Hepatocyte (in vitro differentiated cells): Measurements from ENCODE around the gene TUBGCP2. TPM values are rescaled to one million over a fixed set of nuclear protein-coding genes. Genes with fewer than 3 reads are reported as not detected.

Experiments used
- DNase-seq: peaks from one replicate; pipeline ENCODE4 v3.0.0-alpha.2; 2016; ENCODE audit warnings: low spot score
- H2AFZ ChIP-seq: fragments of 200-600 bp; sonication (generic); 2 replicates; pipeline ENCODE4 v1.6.0; 2016; ENCODE audit warnings: antibody characterized with exemption, mild to moderate bottlenecking
- H3K27ac ChIP-seq: fragments of 200-600 bp; sonication (generic); 2 replicates; pipeline ENCODE4 v1.5.1; 2016; ENCODE audit warnings: mild to moderate bottlenecking
- H3K27me3 ChIP-seq: fragments of 200-600 bp; sonication (generic); 2 replicates; pipeline ENCODE4 v1.6.1; 2016
- H3K36me3 ChIP-seq: fragments of 200-600 bp; sonication (generic); replicated peaks from 2 replicates; pipeline ENCODE4 v1.5.1; 2016; ENCODE audit warnings: low read depth; ENCODE audit not compliant: insufficient read depth
- H3K4me1 ChIP-seq: fragments of 200-600 bp; sonication (generic); 2 replicates; pipeline ENCODE4 v1.5.1; 2016; ENCODE audit warnings: mild to moderate bottlenecking, moderate library complexity; ENCODE audit not compliant: insufficient read depth
- H3K4me2 ChIP-seq: fragments of 200-600 bp; sonication (generic); 2 replicates; pipeline ENCODE4 v1.6.0; 2016
- H3K4me3 ChIP-seq: fragments of 200-600 bp; sonication (generic); 2 replicates; pipeline ENCODE4 v1.5.1; 2016; ENCODE audit warnings: mild to moderate bottlenecking
- H3K79me2 ChIP-seq: fragments of 200-600 bp; sonication (generic); 2 replicates; pipeline ENCODE4 v1.6.0; 2017; ENCODE audit warnings: mild to moderate bottlenecking
- H3K9me2 ChIP-seq: fragments of 200-600 bp; sonication (generic); replicated peaks from 2 replicates; pipeline ENCODE4 v1.6.0; 2017; ENCODE audit warnings: mild to moderate bottlenecking; ENCODE audit not compliant: insufficient read depth
- H3K9me3 ChIP-seq: fragments of 200-600 bp; sonication (generic); 2 replicates; pipeline ENCODE4 v1.5.1; 2016; ENCODE audit warnings: low read depth, mild to moderate bottlenecking
- H4K20me1 ChIP-seq: fragments of 200-600 bp; sonication (generic); 2 replicates; pipeline ENCODE4 v1.6.0; 2016; ENCODE audit warnings: mild to moderate bottlenecking; ENCODE audit not compliant: insufficient read depth, poor library complexity, severe bottlenecking
- EZH2 ChIP-seq: fragments of 200-600 bp; sonication (generic); IDR thresholded peaks from 2 replicates; pipeline ENCODE4 v1.6.1; 2016; ENCODE audit warnings: antibody characterized with exemption, mild to moderate bottlenecking, borderline replicate concordance
- EZH2phosphoT487 ChIP-seq: fragments of 200-600 bp; sonication (generic); IDR thresholded peaks from one replicate; pipeline ENCODE4 v1.6.1; 2018; ENCODE audit warnings: antibody characterized with exemption, mild to moderate bottlenecking, low read depth, moderate library complexity; ENCODE audit not compliant: unreplicated experiment, severe bottlenecking
- WGBS: methylation state at CpG from one replicate; pipeline ENCODE4 v1.1.6; 2016; ENCODE audit warnings: low lambda C conversion rate; ENCODE audit errors: missing lambda C conversion rate; 5-methylcytosine and 5-hydroxymethylcytosine counted together
- polyA plus RNA-seq: library from polyadenylated mRNA; unstranded; fragments of >200 nt; fragmentation: Nextera tagmentation; extraction: Ambion mirVana; gene quantifications from 2 replicates; pipeline ENCODE4 v1.2.1, GENCODE V29; 2016
- total RNA-seq: library from RNA; depleted of rRNA; stranded (reverse); fragments of >200 nt; gene quantifications from 2 replicates; pipeline ENCODE4 v1.2.3, GENCODE V29; 2014
- TF ChIP-seq, protein P1 (sequence below): fragments of 200-600 bp; sonication (generic); IDR thresholded peaks from 2 replicates; pipeline ENCODE4 v1.5.1; 2016; ENCODE audit warnings: antibody characterized with exemption, mild to moderate bottlenecking; ENCODE audit not compliant: poor library complexity

TUBGCP2 gene
- total and polyA plus RNA-seq, 2 experiments from 2014 or later = 44.8 to 51.5 TPM

- Histone ChIP-seq H3K4me2 (no peak overlapping the region), H3K4me1 (peaks cover 12% of the 10 kb centered on the region), H3K9me2 (no peaks in the 10 kb centered on the region), H3K79me2 (no peaks in the 10 kb centered on the region), H4K20me1 (no peaks in the 10 kb centered on the region), H3K27me3 (no peaks in the 10 kb centered on the region), H3K4me3 (no peak overlapping the region), H2AFZ (no peak overlapping the region), H3K27ac (no peak overlapping the region), H3K36me3 (no peaks in the 10 kb centered on the region), H3K9me3 (no peaks in the 10 kb centered on the region)
- WGBS = over 99% methylated on average over 13 of the region's 14 CpGs
- no peak for DNase-seq
- TF ChIP-seq, protein P1, sequence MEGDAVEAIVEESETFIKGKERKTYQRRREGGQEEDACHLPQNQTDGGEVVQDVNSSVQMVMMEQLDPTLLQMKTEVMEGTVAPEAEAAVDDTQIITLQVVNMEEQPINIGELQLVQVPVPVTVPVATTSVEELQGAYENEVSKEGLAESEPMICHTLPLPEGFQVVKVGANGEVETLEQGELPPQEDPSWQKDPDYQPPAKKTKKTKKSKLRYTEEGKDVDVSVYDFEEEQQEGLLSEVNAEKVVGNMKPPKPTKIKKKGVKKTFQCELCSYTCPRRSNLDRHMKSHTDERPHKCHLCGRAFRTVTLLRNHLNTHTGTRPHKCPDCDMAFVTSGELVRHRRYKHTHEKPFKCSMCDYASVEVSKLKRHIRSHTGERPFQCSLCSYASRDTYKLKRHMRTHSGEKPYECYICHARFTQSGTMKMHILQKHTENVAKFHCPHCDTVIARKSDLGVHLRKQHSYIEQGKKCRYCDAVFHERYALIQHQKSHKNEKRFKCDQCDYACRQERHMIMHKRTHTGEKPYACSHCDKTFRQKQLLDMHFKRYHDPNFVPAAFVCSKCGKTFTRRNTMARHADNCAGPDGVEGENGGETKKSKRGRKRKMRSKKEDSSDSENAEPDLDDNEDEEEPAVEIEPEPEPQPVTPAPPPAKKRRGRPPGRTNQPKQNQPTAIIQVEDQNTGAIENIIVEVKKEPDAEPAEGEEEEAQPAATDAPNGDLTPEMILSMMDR = no peak
- TF ChIP-seq EZH2phosphoT487 = no peak
- TF ChIP-seq EZH2 = no peak
Measured at GRCh38 chr10:133354672-133355240, 46.1 kb upstream of the TUBGCP2 start.

DNA sequence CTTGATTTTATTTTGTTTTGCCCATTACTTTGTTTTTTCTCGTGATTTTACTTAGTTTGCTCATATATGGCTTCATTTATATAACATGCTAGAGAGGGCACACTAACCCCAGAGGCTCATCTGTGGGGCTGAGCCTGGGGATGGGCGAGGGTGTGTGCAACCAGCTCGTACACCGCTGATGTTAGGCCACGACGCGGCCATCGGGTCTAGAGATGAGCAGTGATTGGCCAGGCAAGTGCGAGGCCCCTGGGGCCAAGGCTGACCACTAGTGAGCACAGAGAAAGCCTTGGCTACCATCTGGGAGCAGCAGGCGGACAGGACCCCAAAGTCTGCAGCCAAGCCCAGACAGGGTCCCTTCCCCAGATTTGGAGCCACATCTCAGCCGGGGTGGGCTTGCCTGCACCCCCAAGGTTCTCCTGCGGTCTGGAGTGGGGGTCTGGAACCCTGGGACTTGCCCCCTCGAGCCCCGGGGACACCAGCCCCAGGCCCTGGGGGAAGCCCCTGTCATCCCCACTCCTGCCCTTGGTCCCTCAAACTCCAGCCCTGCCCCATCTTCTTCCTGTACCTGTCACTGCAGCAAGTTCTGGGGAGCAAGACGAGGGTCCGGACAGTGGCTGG lies 45.4 kb upstream of the TUBGCP2 start:
- H3K79me2 ChIP-seq = no peaks in the 10 kb centered on the region
- H2AFZ ChIP-seq = no peak overlapping the region
- 95% methylated on average over 13 of the region's 16 CpGs for WGBS
- no peak overlapping the region for H3K27ac ChIP-seq
- peaks cover 12% of the 10 kb centered on the region for H3K4me1 ChIP-seq
- no peaks in the 10 kb centered on the region for H4K20me1 ChIP-seq
- H3K9me3 ChIP-seq = no peaks in the 10 kb centered on the region
- no peak overlapping the region for H3K4me2 ChIP-seq
- TF ChIP-seq, protein P1 = no peak
- no peak for TF ChIP-seq EZH2phosphoT487
- TF ChIP-seq EZH2 = no peak
- no peaks in the 10 kb centered on the region for H3K36me3 ChIP-seq
- no peaks in the 10 kb centered on the region for H3K9me2 ChIP-seq
- no peak for DNase-seq
- H3K4me3 ChIP-seq = no peak overlapping the region
- no peaks in the 10 kb centered on the region for H3K27me3 ChIP-seq

DNA sequence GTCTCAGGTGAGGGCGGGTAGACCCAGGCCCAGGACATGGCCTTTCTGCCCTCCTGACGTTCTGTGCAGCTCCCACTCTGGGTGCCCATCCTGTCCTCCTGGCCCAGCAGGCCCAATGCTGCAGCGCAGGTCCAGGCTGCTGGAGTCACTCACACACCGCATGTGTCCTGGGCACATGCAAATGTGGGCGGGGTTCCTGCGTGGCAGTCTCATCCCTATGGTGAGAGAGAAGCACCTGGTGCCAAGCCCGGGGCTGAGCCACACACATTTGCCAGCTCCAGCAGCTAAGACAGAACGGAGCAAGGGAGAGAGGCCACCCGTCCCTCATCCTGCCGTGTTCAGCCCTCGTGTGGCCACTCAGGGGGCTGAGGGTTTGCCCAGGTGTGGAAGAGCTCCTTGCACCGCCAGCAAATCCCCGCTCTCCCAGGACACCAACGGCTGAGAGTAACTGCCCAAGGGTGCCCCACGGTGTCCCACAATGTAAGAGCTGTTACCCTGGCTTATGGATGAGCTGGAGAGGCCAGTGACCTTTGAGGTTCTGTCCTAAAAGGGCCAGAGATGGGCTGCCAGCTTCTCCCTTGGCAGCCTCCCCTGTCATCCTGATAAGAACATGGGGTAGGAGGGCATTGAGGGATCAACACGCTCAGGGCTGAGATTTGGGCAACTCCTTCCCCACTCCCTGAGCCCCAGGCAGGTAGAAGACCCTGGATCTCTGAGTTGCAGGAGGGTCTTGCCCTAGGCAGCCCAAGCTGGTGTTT lies 44.7 kb upstream of the TUBGCP2 start:
- Histone ChIP-seq H3K4me1 (peaks cover 12% of the 10 kb centered on the region), H4K20me1 (no peaks in the 10 kb centered on the region), H3K27ac (no peak overlapping the region), H2AFZ (no peak overlapping the region), H3K27me3 (no peaks in the 10 kb centered on the region), H3K4me2 (no peak overlapping the region), H3K9me2 (no peaks in the 10 kb centered on the region), H3K79me2 (no peaks in the 10 kb centered on the region), H3K36me3 (no peaks in the 10 kb centered on the region), H3K4me3 (no peak overlapping the region), H3K9me3 (no peaks in the 10 kb centered on the region)
- TF ChIP-seq, protein P1 = no peak
- TF ChIP-seq EZH2 (no peak), EZH2phosphoT487 (no peak)
- no peak for DNase-seq
- 78% methylated on average over 16 of the region's 16 CpGs for WGBS
